Karpas-422 (cell line): ENCODE results near the gene HSH2D. TPM values are rescaled to one million over a fixed set of nuclear protein-coding genes. Genes with fewer than 3 reads are reported as not detected.

Experiments
- DNase-seq: peaks from one replicate; pipeline ENCODE4 v3.0.0-alpha.2; 2015
- H2AFZ ChIP-seq: fragments of 200-600 bp; sonication (generic); 2 replicates; pipeline ENCODE4 v1.6.1; 2014; ENCODE audit warnings: antibody characterized with exemption, low read length, mixed read lengths
- H3K27ac ChIP-seq: fragments of 200-600 bp; sonication (generic); 2 replicates; pipeline ENCODE4 v1.5.1; 2014; ENCODE audit warnings: mild to moderate bottlenecking, low read length, moderate library complexity
- H3K27me3 ChIP-seq: fragments of 200-600 bp; sonication (generic); 2 replicates; pipeline ENCODE4 v1.6.1; 2014; ENCODE audit warnings: low read length, mixed read lengths
- H3K36me3 ChIP-seq: fragments of 200-600 bp; sonication (generic); 2 replicates; pipeline ENCODE4 v1.6.1; 2014; ENCODE audit warnings: low read length, mixed read lengths; ENCODE audit not compliant: insufficient read depth
- H3K4me1 ChIP-seq: fragments of 200-600 bp; sonication (generic); 2 replicates; pipeline ENCODE4 v1.6.1; 2014; ENCODE audit warnings: mild to moderate bottlenecking, low read length, mixed read lengths
- H3K4me2 ChIP-seq: fragments of 200-600 bp; sonication (generic); 2 replicates; pipeline ENCODE4 v1.6.1; 2014; ENCODE audit warnings: low read length, low read depth, mild to moderate bottlenecking; ENCODE audit not compliant: poor library complexity, severe bottlenecking
- H3K4me3 ChIP-seq: fragments of 200-600 bp; sonication (generic); 2 replicates; pipeline ENCODE4 v1.5.1; 2014; ENCODE audit warnings: mild to moderate bottlenecking, antibody characterized with exemption, low read length, mixed read lengths
- H3K79me2 ChIP-seq: fragments of 200-600 bp; sonication (generic); 2 replicates; pipeline ENCODE4 v1.6.1; 2014; ENCODE audit warnings: mild to moderate bottlenecking, low read length, mixed read lengths
- H3K9ac ChIP-seq: fragments of 200-600 bp; sonication (generic); 2 replicates; pipeline ENCODE4 v1.6.0; 2014; ENCODE audit warnings: low read length
- H3K9me2 ChIP-seq: fragments of 200-600 bp; sonication (generic), shearing (Covaris generic); replicated peaks from 2 replicates; pipeline ENCODE4 v1.6.0; 2014; ENCODE audit warnings: mild to moderate bottlenecking, low read length, moderate library complexity; ENCODE audit not compliant: insufficient read depth
- H3K9me3 ChIP-seq: fragments of 300-700, 200-600 bp; sonication (generic); 2 replicates; pipeline ENCODE4 v1.6.1; 2014; ENCODE audit warnings: low read length, mixed read lengths
- H4K20me1 ChIP-seq: fragments of 200-600 bp; sonication (generic); 2 replicates; pipeline ENCODE4 v1.6.1; 2014; ENCODE audit warnings: mild to moderate bottlenecking, antibody characterized with exemption, low read length, low read depth; ENCODE audit not compliant: insufficient read depth
- total RNA-seq: library from RNA; depleted of rRNA; stranded (reverse); fragments of >200 nt; shearing (Covaris generic); gene quantifications from 2 replicates; pipeline ENCODE4 v1.2.3, GENCODE V29; 2014; ENCODE audit warnings: low replicate concordance

HSH2D gene
- total RNA-seq, 1 experiment from 2014 or later, result 22.7 TPM

GRCh38 chr19:16202320-16203255 is 59.1 kb downstream of the HSH2D start:
- Histone ChIP-seq H3K9me2 (no peaks in the 10 kb centered on the region), H3K27me3 (no peaks in the 10 kb centered on the region), H3K36me3 (0 out of 2 replicates have a peak, but pooled peaks cover 3% of the 10 kb centered on the region), H3K9me3 (no peaks in the 10 kb centered on the region), H3K4me2 (no peak overlapping the region), H3K27ac (no peak overlapping the region), H3K79me2 (peaks cover 44% of the 10 kb centered on the region), H4K20me1 (peaks cover 3% of the 10 kb centered on the region; the same call in 1 of the 2 replicates), H3K4me1 (peaks cover 10% of the 10 kb centered on the region), H2AFZ (no peak overlapping the region), H3K4me3 (no peak overlapping the region), H3K9ac (no peak overlapping the region)
- no peak for DNase-seq

- Histone ChIP-seq H3K27me3 (no peaks in the 10 kb centered on the region), H3K79me2 (peaks cover 37% of the 10 kb centered on the region), H3K4me1 (peaks cover 9% of the 10 kb centered on the region), H3K9me2 (no peaks in the 10 kb centered on the region), H3K9me3 (no peaks in the 10 kb centered on the region), H3K4me3 (no peak overlapping the region), H3K27ac (no peak overlapping the region), H3K9ac (no peak overlapping the region), H4K20me1 (peaks cover 3% of the 10 kb centered on the region; the same call in 1 of the 2 replicates), H2AFZ (no peak overlapping the region), H3K36me3 (0 out of 2 replicates have a peak, but pooled peaks cover 3% of the 10 kb centered on the region), H3K4me2 (no peak overlapping the region)
- no peak for DNase-seq
Observed at GRCh38 chr19:16203256-16204004, 59.9 kb downstream of the HSH2D start.

GRCh38 chr19:16204005-16204294 is 60.5 kb downstream of the HSH2D start:
- H3K4me3 ChIP-seq, result no peak overlapping the region
- H3K9me2 ChIP-seq, result no peaks in the 10 kb centered on the region
- H3K27me3 ChIP-seq, result no peaks in the 10 kb centered on the region
- H3K9me3 ChIP-seq, result no peaks in the 10 kb centered on the region
- no peak overlapping the region for H3K27ac ChIP-seq
- H3K79me2 ChIP-seq, result peaks cover 32% of the 10 kb centered on the region
- H4K20me1 ChIP-seq, result peaks cover 3% of the 10 kb centered on the region; the same call in 1 of the 2 replicates
- peaks cover 4% of the 10 kb centered on the region for H3K4me1 ChIP-seq
- H3K9ac ChIP-seq, result no peak overlapping the region
- H3K4me2 ChIP-seq, result no peak overlapping the region
- DNase-seq, result no peak
- 0 out of 2 replicates have a peak, but pooled peaks cover 4% of the 10 kb centered on the region for H3K36me3 ChIP-seq
- H2AFZ ChIP-seq, result no peak overlapping the region

GRCh38 chr19:16205205-16206045 is 61.9 kb downstream of the HSH2D start:
- Histone ChIP-seq H3K4me2 (no peak overlapping the region), H3K9me2 (no peaks in the 10 kb centered on the region), H3K9me3 (no peaks in the 10 kb centered on the region), H2AFZ (no peak overlapping the region), H3K79me2 (peaks cover 17% of the 10 kb centered on the region), H4K20me1 (0 out of 2 replicates have a peak, but pooled peaks cover 3% of the 10 kb centered on the region), H3K4me1 (no peaks in the 10 kb centered on the region), H3K36me3 (peaks cover 10% of the 10 kb centered on the region), H3K9ac (no peak overlapping the region), H3K27ac (no peak overlapping the region), H3K27me3 (no peaks in the 10 kb centered on the region), H3K4me3 (no peak overlapping the region)
- no peak for DNase-seq

- Histone ChIP-seq H3K4me3 (no peak overlapping the region), H3K36me3 (peaks cover 12% of the 10 kb centered on the region), H2AFZ (no peak overlapping the region), H3K27ac (no peak overlapping the region), H3K9ac (no peak overlapping the region), H3K27me3 (no peaks in the 10 kb centered on the region), H4K20me1 (0 out of 2 replicates have a peak, but pooled peaks cover 3% of the 10 kb centered on the region), H3K9me3 (no peaks in the 10 kb centered on the region), H3K4me1 (no peaks in the 10 kb centered on the region), H3K79me2 (peaks cover 10% of the 10 kb centered on the region), H3K4me2 (no peak overlapping the region), H3K9me2 (no peaks in the 10 kb centered on the region)
- DNase-seq, result no peak
Observed at GRCh38 chr19:16206046-16206605, 62.6 kb downstream of the HSH2D start.

GRCh38 chr19:16206637-16207036 is 63.2 kb downstream of the HSH2D start:
- Histone ChIP-seq H2AFZ (no peak overlapping the region), H3K4me2 (no peak overlapping the region), H3K4me1 (no peaks in the 10 kb centered on the region), H3K9ac (no peak overlapping the region), H3K4me3 (no peak overlapping the region), H4K20me1 (0 out of 2 replicates have a peak, but pooled peaks cover 3% of the 10 kb centered on the region), H3K9me2 (no peaks in the 10 kb centered on the region), H3K9me3 (no peaks in the 10 kb centered on the region), H3K36me3 (peaks cover 17% of the 10 kb centered on the region), H3K27ac (no peak overlapping the region), H3K27me3 (no peaks in the 10 kb centered on the region), H3K79me2 (peaks cover 15% of the 10 kb centered on the region)
- no peak for DNase-seq

GRCh38 chr19:16207063-16207462 is 63.6 kb downstream of the HSH2D start:
- Histone ChIP-seq H3K4me2 (no peak overlapping the region), H3K9me3 (no peaks in the 10 kb centered on the region), H3K4me3 (no peak overlapping the region), H2AFZ (no peak overlapping the region), H3K79me2 (peaks cover 19% of the 10 kb centered on the region), H4K20me1 (0 out of 2 replicates have a peak, but pooled peaks cover 3% of the 10 kb centered on the region), H3K9me2 (no peaks in the 10 kb centered on the region), H3K27me3 (no peaks in the 10 kb centered on the region), H3K27ac (no peak overlapping the region), H3K36me3 (peaks cover 22% of the 10 kb centered on the region), H3K9ac (no peak overlapping the region), H3K4me1 (no peaks in the 10 kb centered on the region)
- DNase-seq, result no peak
